ENCODE results near the gene FJX1. TPM values are rescaled to one million over a fixed set of nuclear protein-coding genes. Genes with fewer than 3 reads are reported as not detected.

The FJX1 gene
- total RNA-seq, 1 experiment from 2014 or later: 13.7 TPM

DNA sequence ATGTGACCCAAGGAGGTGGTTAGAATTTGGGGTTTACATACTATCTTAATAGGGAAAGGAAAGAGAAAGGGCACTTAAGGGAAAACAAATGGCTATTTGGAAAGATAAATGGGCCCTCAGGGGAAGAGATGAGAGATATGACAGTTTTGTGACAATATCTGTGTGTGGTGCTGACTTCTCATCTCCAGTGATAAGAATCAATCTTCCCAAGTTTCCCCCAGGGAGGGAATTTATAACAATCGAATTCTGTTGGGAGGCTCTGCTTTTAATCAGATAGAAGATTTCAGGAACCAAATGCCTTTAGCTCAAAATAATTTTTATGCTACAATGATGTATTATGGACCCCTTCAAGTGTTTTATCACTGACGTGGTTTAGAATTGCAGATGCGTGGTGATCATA lies 46.6 kb upstream of the FJX1 start:
- no peaks in the 10 kb centered on the region for H3K4me1 ChIP-seq (ENCODE audit: control insufficient read depth in 1 of 2, insufficient read depth in 2 of 2, low read length in 2 of 2)
- no peak overlapping the region for H3K27ac ChIP-seq (ENCODE audit: low read depth, low read length)
- ChIA-PET CTCF (no interaction called here), POLR2A (no interaction called here), RAD21 (ENCODE audit: low non-redundant PET in 1 of 2, low total read pairs in 2 of 2, uncharacterized antibody in 2 of 2, unreplicated experiment in 2 of 2) (no interaction called here)
- H3K36me3 ChIP-seq (ENCODE audit: control insufficient read depth in 1 of 2, insufficient read depth in 2 of 2, low read length in 2 of 2): no peaks in the 10 kb centered on the region
- H3K79me2 ChIP-seq (ENCODE audit: insufficient read depth, low read length): no peaks in the 10 kb centered on the region
- H4K20me1 ChIP-seq (ENCODE audit: insufficient read depth): no peaks in the 10 kb centered on the region
- intact Hi-C loops (cut with micrococcal nuclease): no loop called here
- no peaks in the 10 kb centered on the region for H3K9me3 ChIP-seq (ENCODE audit: control insufficient read depth in 1 of 2, insufficient read depth in 1 of 2, low read depth in 1 of 2, low read length in 2 of 2)
- H2AFZ ChIP-seq (ENCODE audit: low read depth, low read length, poor library complexity, severe bottlenecking): no peak overlapping the region
- H3K9ac ChIP-seq (ENCODE audit: low read length): no peak overlapping the region
- H3K9me2 ChIP-seq (ENCODE audit: insufficient read depth): no peaks in the 10 kb centered on the region
- BruUV-seq (replicated peaks): no TSS peak
- no peaks in the 10 kb centered on the region for H3K27me3 ChIP-seq (ENCODE audit: insufficient read depth, low read length)
- DNase-seq (ENCODE audit: low read depth, low spot score) (no peak), ATAC-seq (no peak)
- TF ChIP-seq SRF (IDR thresholded peaks at IDR 0.05; ENCODE audit: low read depth) (no peak), FOSL1 (IDR thresholded peaks at IDR 0.05; ENCODE audit: low read depth) (no peak), YY1 (IDR thresholded peaks at IDR 0.05; ENCODE audit: extremely low read depth, insufficient replicate concordance, low read depth, low read length) (no peak), TCF7L2 (IDR thresholded peaks at IDR 0.05; ENCODE audit: borderline replicate concordance, extremely low read depth, insufficient read depth, insufficient read length) (no peak), POLR2AphosphoS5 (IDR thresholded peaks at IDR 0.05; ENCODE audit: low read depth, low read length) (no peak), POLR2A (IDR thresholded peaks at IDR 0.05; ENCODE audit: borderline replicate concordance, extremely low read depth, insufficient read depth, insufficient read length) (no peak), ELF1 (IDR thresholded peaks at IDR 0.05; ENCODE audit: borderline replicate concordance, low read depth) (no peak)
- TF ChIP-seq, protein P1, sequence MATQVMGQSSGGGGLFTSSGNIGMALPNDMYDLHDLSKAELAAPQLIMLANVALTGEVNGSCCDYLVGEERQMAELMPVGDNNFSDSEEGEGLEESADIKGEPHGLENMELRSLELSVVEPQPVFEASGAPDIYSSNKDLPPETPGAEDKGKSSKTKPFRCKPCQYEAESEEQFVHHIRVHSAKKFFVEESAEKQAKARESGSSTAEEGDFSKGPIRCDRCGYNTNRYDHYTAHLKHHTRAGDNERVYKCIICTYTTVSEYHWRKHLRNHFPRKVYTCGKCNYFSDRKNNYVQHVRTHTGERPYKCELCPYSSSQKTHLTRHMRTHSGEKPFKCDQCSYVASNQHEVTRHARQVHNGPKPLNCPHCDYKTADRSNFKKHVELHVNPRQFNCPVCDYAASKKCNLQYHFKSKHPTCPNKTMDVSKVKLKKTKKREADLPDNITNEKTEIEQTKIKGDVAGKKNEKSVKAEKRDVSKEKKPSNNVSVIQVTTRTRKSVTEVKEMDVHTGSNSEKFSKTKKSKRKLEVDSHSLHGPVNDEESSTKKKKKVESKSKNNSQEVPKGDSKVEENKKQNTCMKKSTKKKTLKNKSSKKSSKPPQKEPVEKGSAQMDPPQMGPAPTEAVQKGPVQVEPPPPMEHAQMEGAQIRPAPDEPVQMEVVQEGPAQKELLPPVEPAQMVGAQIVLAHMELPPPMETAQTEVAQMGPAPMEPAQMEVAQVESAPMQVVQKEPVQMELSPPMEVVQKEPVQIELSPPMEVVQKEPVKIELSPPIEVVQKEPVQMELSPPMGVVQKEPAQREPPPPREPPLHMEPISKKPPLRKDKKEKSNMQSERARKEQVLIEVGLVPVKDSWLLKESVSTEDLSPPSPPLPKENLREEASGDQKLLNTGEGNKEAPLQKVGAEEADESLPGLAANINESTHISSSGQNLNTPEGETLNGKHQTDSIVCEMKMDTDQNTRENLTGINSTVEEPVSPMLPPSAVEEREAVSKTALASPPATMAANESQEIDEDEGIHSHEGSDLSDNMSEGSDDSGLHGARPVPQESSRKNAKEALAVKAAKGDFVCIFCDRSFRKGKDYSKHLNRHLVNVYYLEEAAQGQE (IDR thresholded peaks at IDR 0.05; ENCODE audit: low read depth): no peak
- H3K4me3 ChIP-seq (replicated peaks in 1 of 2; ENCODE audit: low read depth in 1 of 2, low read length in 2 of 2): no peak overlapping the region
- H3K4me2 ChIP-seq (ENCODE audit: low read length): no peak overlapping the region
